ENCODE measurements around the gene PHGDH. TPM values are rescaled to one million over a fixed set of nuclear protein-coding genes. Genes with fewer than 3 reads are reported as not detected.

The PHGDH gene
- total and polyA plus RNA-seq, 2 donors (not counting 3 experiments of a cell fraction or from before 2014, with no cell fraction given) = 37.9 to 120 TPM

DNA sequence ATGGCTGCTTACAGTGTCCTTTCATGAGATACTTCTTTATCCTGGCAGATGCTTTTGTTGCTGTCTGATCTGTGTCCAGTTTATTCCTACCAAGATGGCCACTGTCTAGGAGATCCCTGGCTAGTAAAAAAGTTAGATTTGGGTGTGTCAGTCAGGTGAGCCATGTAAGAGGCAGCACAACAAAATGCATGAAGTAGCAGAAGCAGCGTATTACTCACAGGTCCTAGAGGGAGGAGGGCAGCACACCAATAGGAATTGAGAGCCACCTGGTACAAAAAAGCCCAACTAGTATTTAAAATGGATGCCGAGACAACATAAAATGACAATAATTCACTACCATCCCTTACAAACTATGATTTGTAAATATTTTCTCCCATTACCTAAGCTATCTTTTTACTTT, 40.8 kb upstream of the PHGDH start:
- dilution Hi-C loops (cut with MboI; ENCODE audit: extremely low pct_ligation_motif_present, low sequenced_read_pairs) (no loop called here), intact Hi-C loops (cut with micrococcal nuclease) (loop anchor here (10.0 kb wide), 1 partner anchor 396 kb away; no protein-coding TSS in a partner anchor)
- Histone ChIP-seq H3K9me3 (replicated peaks; ENCODE audit: control insufficient read depth, insufficient read depth, low read length) (no peaks in the 10 kb centered on the region), H3K4me3 (replicated peaks in 1 of 3; ENCODE audit: insufficient read depth in 1 of 3, low read depth in 1 of 3, low read length in 3 of 3) (no peak overlapping the region), H4K20me1 (replicated peaks; ENCODE audit: control insufficient read depth, extremely low read depth, insufficient read depth, low read length) (no peaks in the 10 kb centered on the region), H3K27me3 (ENCODE audit: control insufficient read depth in 2 of 2, insufficient read depth in 2 of 2, low read length in 2 of 2) (no peaks in the 10 kb centered on the region), H3K9ac (replicated peaks; ENCODE audit: extremely low read depth, insufficient read depth, low read length) (no peak overlapping the region), H3K4me1 (ENCODE audit: control insufficient read depth, extremely low read depth, insufficient read depth, low read length) (peaks cover 39% of the 10 kb centered on the region), H3K27ac (ENCODE audit: insufficient read depth, low read depth, low read length) (no peak overlapping the region), H3K36me3 (ENCODE audit: control insufficient read depth in 2 of 2, extremely low read depth in 1 of 2, insufficient read depth in 2 of 2, low read length in 2 of 2) (no peaks in the 10 kb centered on the region), H2AFZ (ENCODE audit: low read depth, low read length) (no peak overlapping the region), H3K9me1 (replicated peaks; ENCODE audit: control insufficient read depth, extremely low read depth, insufficient read depth, low read length) (no peaks in the 10 kb centered on the region), H3K4me2 (ENCODE audit: insufficient read depth, low read length) (no peak overlapping the region), H3K79me2 (ENCODE audit: control insufficient read depth, insufficient read depth, low read length) (no peaks in the 10 kb centered on the region)
- DNase-seq (ENCODE audit: low read depth, low spot score) = no peak
- ChIA-PET POLR2A (no interaction called here), CTCF (no interaction called here)
- TF ChIP-seq GATA2 (IDR thresholded peaks at IDR 0.05; ENCODE audit: insufficient read depth, insufficient read length, low read depth, low read length) (no peak), CTCF (IDR thresholded peaks at IDR 0.05; ENCODE audit: extremely low read depth in 1 of 2, insufficient read depth in 1 of 2, low read depth in 1 of 2, low read length in 2 of 2) (no peak), POLR2A (IDR thresholded peaks at IDR 0.05; ENCODE audit: low read depth, low read length) (no peak), POLR2AphosphoS5 (IDR thresholded peaks at IDR 0.05; ENCODE audit: insufficient read depth, low read depth, low read length) (no peak)
- TF ChIP-seq, protein P1, sequence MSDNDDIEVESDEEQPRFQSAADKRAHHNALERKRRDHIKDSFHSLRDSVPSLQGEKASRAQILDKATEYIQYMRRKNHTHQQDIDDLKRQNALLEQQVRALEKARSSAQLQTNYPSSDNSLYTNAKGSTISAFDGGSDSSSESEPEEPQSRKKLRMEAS (IDR thresholded peaks at IDR 0.05; ENCODE audit: insufficient read depth, insufficient read length) = no peak
- FAIRE-seq = no peak
- no TSS peak for BruUV-seq (replicated peaks)
